Mucosa of descending colon (tissue), 3 donors: Measurements from ENCODE around the gene KLF11. TPM values are rescaled to one million over a fixed set of nuclear protein-coding genes. Genes with fewer than 3 reads are reported as not detected.
A peak's percentile ranks its signal among the peaks of the same experiment; 100 is the strongest.

Experiments used
- ATAC-seq: fragments of 200-7000 bp; cut with Tn5 transposase; one replicate; pipeline ENCODE4 v1.9.1; 2020; ENCODE audit warnings: mild to moderate bottlenecking, moderate library complexity
- DNase-seq, 3 donors: peaks; one replicate each; pipeline ENCODE4 v3.0.0-alpha.2; 2020
- H3K36me3 ChIP-seq: fragments of 200-600 bp; one replicate; pipeline ENCODE4 v1.8.0; 2021; ENCODE audit warnings: low read depth, mild to moderate bottlenecking
- H3K4me1 ChIP-seq: fragments of 200-600 bp; one replicate; pipeline ENCODE4 v1.8.0; 2021; ENCODE audit warnings: low read depth, mild to moderate bottlenecking
- H3K4me3 ChIP-seq: fragments of 200-600 bp; one replicate; pipeline ENCODE4 v1.8.0; 2021; ENCODE audit warnings: mild to moderate bottlenecking
- H3K9me3 ChIP-seq: fragments of 200-600 bp; one replicate; pipeline ENCODE4 v1.8.0; 2021; ENCODE audit warnings: mild to moderate bottlenecking
- intact Hi-C, 2 donors: fragments of 100-400 bp; cut with DNase I in 1 of 2; cut with micrococcal nuclease in 1 of 2; formaldehyde crosslinking; loops; one replicate each; pipeline versions ENCODE4 v1.11.0 to v1.11.1; 2022; cut with DNase I, micrococcal nuclease
- total RNA-seq, 3 donors: library from RNA; stranded (reverse); fragmentation: NEBNext Ultra II Directional in 2 of 3; extraction: Animal tissue kit (Norgen Biotek cat#: 25700) in 2 of 3; gene quantifications; one replicate each; pipeline versions ENCODE4 v1.2.1 to v1.2.4, GENCODE V29; 2021 to 2023
- TF ChIP-seq, protein P1 (sequence below): fragments of 200-600 bp; IDR thresholded peaks from one replicate; pipeline ENCODE4 v1.8.0; 2022; ENCODE audit warnings: antibody characterized with exemption, mild to moderate bottlenecking
- donor health status: DM: no; HTN: no; CAD: no; lungs with moderate emphysema.
- donor health status: DM: no; HTN: no; CAD: no.
- donor health status: DM: no; HTN: yes; CAD: no.

Gene KLF11
- total RNA-seq, 3 donors from 2014 or later = 5.9 to 34.7 (median 11.9) TPM

DNA sequence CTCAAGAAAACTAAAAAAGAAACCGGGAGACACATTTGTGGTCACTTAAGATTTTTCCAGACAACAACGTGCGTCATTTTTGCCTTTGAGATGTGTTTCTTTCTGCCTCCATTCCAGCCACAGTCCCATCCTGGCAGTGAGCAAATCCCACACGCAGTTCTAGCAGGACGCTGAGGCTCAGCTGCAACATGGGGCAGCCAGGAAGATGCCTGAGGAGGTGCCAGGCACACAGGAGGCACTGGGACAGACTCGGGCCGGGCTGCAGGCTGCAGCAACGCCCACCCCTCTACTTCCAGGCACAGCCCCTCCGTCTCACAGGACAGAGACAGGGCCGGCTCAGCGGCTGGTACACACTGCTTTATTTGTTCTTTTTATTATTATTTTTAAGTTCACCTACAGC, 13.1 kb downstream of the KLF11 start:
- no peaks in the 10 kb centered on the region for H3K9me3 ChIP-seq
- H3K36me3 ChIP-seq = no peaks in the 10 kb centered on the region
- peaks cover 12% of the 10 kb centered on the region for H3K4me1 ChIP-seq
- ATAC-seq = no peak
- TF ChIP-seq, protein P1, sequence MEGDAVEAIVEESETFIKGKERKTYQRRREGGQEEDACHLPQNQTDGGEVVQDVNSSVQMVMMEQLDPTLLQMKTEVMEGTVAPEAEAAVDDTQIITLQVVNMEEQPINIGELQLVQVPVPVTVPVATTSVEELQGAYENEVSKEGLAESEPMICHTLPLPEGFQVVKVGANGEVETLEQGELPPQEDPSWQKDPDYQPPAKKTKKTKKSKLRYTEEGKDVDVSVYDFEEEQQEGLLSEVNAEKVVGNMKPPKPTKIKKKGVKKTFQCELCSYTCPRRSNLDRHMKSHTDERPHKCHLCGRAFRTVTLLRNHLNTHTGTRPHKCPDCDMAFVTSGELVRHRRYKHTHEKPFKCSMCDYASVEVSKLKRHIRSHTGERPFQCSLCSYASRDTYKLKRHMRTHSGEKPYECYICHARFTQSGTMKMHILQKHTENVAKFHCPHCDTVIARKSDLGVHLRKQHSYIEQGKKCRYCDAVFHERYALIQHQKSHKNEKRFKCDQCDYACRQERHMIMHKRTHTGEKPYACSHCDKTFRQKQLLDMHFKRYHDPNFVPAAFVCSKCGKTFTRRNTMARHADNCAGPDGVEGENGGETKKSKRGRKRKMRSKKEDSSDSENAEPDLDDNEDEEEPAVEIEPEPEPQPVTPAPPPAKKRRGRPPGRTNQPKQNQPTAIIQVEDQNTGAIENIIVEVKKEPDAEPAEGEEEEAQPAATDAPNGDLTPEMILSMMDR = no peak
- DNase-seq = peak in 1 of 3 donors; percentile 29
- H3K4me3 ChIP-seq = no peak overlapping the region
- intact Hi-C loops = loop anchor here in 1 of 2 donors (10.0 kb wide), 1 partner anchor 242 kb away; no protein-coding TSS in a partner anchor

DNA sequence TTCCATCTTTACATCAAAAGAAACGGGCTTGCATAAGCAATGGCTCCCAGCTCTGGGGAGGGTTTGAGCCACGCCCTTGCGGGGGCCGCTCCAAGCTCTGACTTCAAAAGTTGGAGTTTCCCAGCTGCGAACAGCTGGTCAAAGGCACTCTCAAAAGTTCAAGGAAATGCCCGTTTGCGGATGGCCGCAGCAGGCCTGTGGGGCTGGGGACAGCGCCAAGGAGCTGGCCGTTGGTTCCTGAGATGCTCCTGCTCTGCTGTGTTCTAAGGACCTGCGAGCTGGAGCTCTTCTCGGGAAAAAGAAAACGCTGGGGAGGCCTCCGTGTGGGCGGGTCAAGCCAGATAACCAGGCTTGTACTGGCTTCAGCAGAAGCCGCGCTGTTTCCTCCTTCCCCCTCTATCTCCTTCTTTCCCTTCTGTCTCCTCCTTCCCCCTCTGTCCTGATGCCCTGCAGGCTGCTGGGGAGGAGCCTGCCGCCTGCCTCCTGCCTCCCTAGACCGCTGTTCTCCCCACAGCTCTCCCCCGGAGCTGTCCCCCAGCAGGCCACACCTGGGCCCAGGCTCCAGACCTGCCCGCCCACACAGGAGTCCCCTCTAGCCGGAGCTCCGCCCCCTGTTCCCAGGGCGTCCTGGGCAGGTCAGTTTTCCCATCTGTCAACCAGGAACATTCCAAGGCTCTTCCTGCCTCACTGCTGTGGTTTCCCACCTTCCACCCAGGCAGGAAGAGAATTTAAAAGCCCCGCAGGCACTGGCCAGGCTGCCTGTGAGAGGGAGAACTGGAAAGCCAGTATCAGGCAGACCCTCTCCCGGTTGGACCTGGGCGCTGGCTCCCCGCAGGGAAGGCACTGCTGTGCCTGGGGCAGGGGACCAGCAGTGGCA, 14.1 kb downstream of the KLF11 start:
- TF ChIP-seq, protein P1 = no peak
- peak; percentile 88 for ATAC-seq
- Histone ChIP-seq H3K9me3 (no peaks in the 10 kb centered on the region), H3K4me1 (peaks cover 12% of the 10 kb centered on the region), H3K4me3 (no peak overlapping the region), H3K36me3 (no peaks in the 10 kb centered on the region)
- peak; percentile 69 to 84 (median 74) for DNase-seq
- intact Hi-C loops = loop anchor here in 1 of 2 donors (10.0 kb wide), 1 partner anchor 243 kb away; no protein-coding TSS in a partner anchor

DNA sequence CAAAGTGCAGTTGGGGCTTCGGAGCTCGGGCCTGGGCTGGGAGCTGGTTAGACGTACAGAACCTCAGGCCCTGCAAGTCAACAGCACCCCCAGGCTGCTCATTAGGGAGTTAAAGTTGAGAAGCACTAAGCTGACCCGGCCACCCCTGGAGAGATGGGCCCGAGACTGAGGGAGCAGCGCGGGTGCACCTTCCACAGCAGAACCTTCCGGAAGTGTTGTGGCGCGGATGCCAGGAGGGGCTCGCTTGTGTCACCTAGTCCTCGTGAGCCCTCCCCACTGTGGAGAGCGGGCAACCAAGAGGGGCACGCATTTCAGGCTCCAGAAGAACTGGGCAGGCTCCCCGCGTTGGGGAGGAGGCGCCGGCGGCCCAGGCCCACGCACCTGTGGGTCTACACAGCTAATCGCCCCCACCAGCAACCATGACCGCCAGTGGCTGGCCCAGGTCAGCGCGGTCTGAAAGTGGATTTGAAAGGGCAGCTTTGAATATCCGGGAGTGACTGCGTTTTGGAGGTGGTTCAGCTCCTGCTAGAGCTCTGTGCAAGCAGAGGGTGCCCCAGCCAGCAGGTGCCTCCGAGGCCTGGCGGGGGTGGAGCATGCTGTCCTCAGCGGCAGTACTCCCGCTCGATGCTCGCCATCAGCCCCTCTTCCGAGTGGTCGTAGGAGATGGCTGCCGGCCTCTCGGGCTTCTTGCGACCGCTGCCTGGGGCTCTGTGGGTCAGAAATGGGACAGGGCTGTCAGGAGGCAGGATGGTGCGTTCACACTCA, 15.1 kb downstream of the KLF11 start:
- no peak for ATAC-seq
- DNase-seq = peak in 2 of 3 donors; percentile 23 to 50

DNA sequence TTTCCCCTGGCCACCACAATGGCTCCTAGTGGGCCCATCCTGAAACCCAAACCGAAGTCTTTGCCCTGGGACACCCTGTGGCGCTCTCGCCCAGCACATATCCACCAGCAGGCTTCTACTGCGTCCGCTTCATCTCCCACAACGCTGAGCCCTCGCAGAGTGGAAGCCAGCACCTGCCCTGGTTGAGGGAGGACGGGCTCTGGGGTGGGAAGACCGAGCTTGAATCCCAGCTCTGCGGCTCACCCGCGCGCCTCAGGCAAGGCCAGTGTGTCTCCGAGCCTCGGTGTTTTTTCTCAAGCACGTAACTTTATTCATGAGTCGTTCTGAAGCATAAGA, 15.6 kb downstream of the KLF11 start:
- Histone ChIP-seq H3K9me3 (no peaks in the 10 kb centered on the region), H3K36me3 (no peaks in the 10 kb centered on the region), H3K4me3 (no peak overlapping the region), H3K4me1 (peaks cover 12% of the 10 kb centered on the region)
- DNase-seq (peak in 1 of 3 donors; percentile 40), ATAC-seq (no peak)
- TF ChIP-seq, protein P1 = no peak
- intact Hi-C loops = loop anchor here in 1 of 2 donors (10.0 kb wide), 1 partner anchor 244 kb away; no protein-coding TSS in a partner anchor

More for the DNA sequence above, 15.1 kb downstream of the KLF11 start:
- Histone ChIP-seq H3K9me3 (no peaks in the 10 kb centered on the region), H3K36me3 (no peaks in the 10 kb centered on the region), H3K4me1 (peaks cover 12% of the 10 kb centered on the region), H3K4me3 (no peak overlapping the region)
- intact Hi-C loops = loop anchor here in 1 of 2 donors (10.0 kb wide), 1 partner anchor 244 kb away; no protein-coding TSS in a partner anchor
- TF ChIP-seq, protein P1 = no peak

DNA sequence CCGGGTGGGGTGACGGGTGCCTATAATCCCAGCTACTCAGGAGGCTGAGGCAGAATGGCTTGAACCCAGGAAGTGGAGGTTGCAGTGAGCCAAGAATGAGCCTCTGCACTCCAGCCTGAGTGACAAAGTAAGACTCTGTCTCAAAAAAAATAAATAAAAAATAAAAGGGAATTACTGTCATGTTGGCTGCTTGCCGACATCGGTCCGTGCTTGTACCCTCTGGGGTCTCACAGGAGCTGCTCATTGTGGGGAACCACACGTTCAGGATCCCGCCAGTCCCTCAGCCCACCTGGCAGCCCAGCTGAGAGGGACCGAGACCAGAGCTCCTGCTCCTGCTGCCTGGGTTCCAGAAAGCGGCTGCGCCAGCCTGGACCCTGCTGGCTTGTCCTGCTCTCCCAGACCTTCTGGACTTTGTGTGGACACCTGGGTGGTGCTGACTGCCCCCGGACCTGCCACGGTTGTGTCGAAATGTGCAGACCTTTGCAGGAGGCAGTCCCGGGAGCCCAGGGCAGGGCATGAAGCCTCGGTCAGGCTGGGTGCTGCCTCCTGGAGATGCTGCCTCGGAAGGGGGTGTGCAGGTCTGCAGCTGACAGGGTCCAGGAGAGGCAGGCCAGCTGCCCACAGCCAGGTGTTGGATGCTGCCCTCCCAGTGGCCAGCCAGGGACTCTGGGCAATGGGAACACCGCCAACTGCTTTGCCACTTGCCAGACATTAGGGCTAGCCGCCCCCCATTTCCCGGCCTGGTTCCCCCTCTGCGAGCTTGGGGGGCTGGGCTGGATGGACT, 16.4 kb downstream of the KLF11 start:
- DNase-seq (peak in 2 of 3 donors; percentile 18 to 44), ATAC-seq (no peak)
- intact Hi-C loops = loop anchor here in 1 of 2 donors (10.0 kb wide), 1 partner anchor 245 kb away; no protein-coding TSS in a partner anchor
- Histone ChIP-seq H3K9me3 (no peaks in the 10 kb centered on the region), H3K4me1 (peaks cover 12% of the 10 kb centered on the region), H3K4me3 (no peak overlapping the region), H3K36me3 (no peaks in the 10 kb centered on the region)
- TF ChIP-seq, protein P1 = no peak
